Transverse colon (tissue), 4 donors: ENCODE measurements around the gene NALF2. TPM values are rescaled to one million over a fixed set of nuclear protein-coding genes. Genes with fewer than 3 reads are reported as not detected.

Experiments
- DNase-seq: peaks from one replicate; pipeline ENCODE4 v3.0.0-alpha.2; 2019
- H3K27ac ChIP-seq, 4 donors: fragments of 200-600 bp; sonication (generic); 2 replicates each; pipeline ENCODE4 v1.5.1; 2016 to 2018; ENCODE audit warnings: inconsistent platforms in 4 of 4
- H3K27me3 ChIP-seq: fragments of 200-600 bp; sonication (generic); 2 replicates; pipeline ENCODE4 v1.5.1; 2017; ENCODE audit warnings: inconsistent platforms
- H3K36me3 ChIP-seq, 4 donors: fragments of 200-600 bp; sonication (generic); 2 replicates each; pipeline ENCODE4 v1.5.1; 2017 to 2019; ENCODE audit warnings: inconsistent platforms in 4 of 4
- H3K4me1 ChIP-seq, 4 donors: fragments of 200-600 bp; sonication (generic); 2 replicates each; pipeline ENCODE4 v1.5.1; 2017 to 2020; ENCODE audit warnings: inconsistent platforms in 4 of 4
- H3K4me3 ChIP-seq, 4 donors: fragments of 200-600 bp; sonication (generic); 1 replicate in 1 of 4; 2 replicates in 3 of 4; pipeline versions ENCODE4 v1.5.1 to v1.6.1; 2017 to 2019; ENCODE audit warnings: inconsistent platforms in 4 of 4
- H3K9me3 ChIP-seq, 2 donors: fragments of 200-600 bp; sonication (generic); 2 replicates each; pipeline ENCODE4 v1.5.1; 2017 to 2019; ENCODE audit warnings: inconsistent platforms in 2 of 2
- CTCF ChIP-seq, 5 experiments: fragments of 200-600 bp in 3 of 5; fragments of 450-650 bp in 2 of 5; sonication (generic) in 3 of 5; IDR thresholded peaks; 1 replicate in 2 of 5; 2 replicates in 3 of 5; pipeline ENCODE4 v1.5.1; 2016 to 2017; ENCODE audit warnings: antibody characterized with exemption in 5 of 5, inconsistent platforms in 3 of 5, mild to moderate bottlenecking in 2 of 5, moderate library complexity in 1 of 5
- EP300 ChIP-seq: sonication (generic); formaldehyde crosslinking; IDR thresholded peaks from one replicate; pipeline ENCODE4 v1.6.1; 2017; ENCODE audit warnings: antibody characterized with exemption, low read depth
- POLR2A ChIP-seq: fragments of 450-650 bp; IDR thresholded peaks from one replicate; pipeline ENCODE4 v1.6.1; 2016; ENCODE audit warnings: antibody characterized with exemption, mild to moderate bottlenecking, moderate library complexity
- POLR2AphosphoS5 ChIP-seq, 3 donors: sonication (generic); formaldehyde crosslinking; IDR thresholded peaks; one replicate each; pipeline ENCODE4 v1.6.1; 2016; ENCODE audit warnings: antibody characterized with exemption in 3 of 3
- WGBS, 2 donors: methylation state at CpG; one replicate each; pipeline ENCODE4 v1.1.5; 2018; ENCODE audit warnings: low coverage in 1 of 2; 5-methylcytosine and 5-hydroxymethylcytosine counted together
- in situ Hi-C, 4 donors: fragments of 200-750 bp; cut with MboI; loops; one replicate each; pipeline versions ENCODE4 v1.15.0 to v1.15.1; 2017; ENCODE audit warnings: low sequenced_read_pairs in 3 of 4, low pct_ligation_motif_present in 1 of 4, low pct_unique_long_range_greater_than_20kb in 1 of 4
- intact Hi-C: fragments of 100-400 bp; cut with DNase I; formaldehyde crosslinking; loops from one replicate; pipeline ENCODE4 v1.15.1; 2023; ENCODE audit warnings: low total_unique reads
- total RNA-seq, 4 donors: library from RNA; depleted of rRNA; stranded (reverse); fragments of >200 nt; gene quantifications; one replicate each; pipeline ENCODE4 v1.1.0, GENCODE V29; 2016

NALF2 gene
- under 1 TPM in 2 of 4 donors, not detected in 2; 0.27 to 0.48 TPM for total RNA-seq

DNA sequence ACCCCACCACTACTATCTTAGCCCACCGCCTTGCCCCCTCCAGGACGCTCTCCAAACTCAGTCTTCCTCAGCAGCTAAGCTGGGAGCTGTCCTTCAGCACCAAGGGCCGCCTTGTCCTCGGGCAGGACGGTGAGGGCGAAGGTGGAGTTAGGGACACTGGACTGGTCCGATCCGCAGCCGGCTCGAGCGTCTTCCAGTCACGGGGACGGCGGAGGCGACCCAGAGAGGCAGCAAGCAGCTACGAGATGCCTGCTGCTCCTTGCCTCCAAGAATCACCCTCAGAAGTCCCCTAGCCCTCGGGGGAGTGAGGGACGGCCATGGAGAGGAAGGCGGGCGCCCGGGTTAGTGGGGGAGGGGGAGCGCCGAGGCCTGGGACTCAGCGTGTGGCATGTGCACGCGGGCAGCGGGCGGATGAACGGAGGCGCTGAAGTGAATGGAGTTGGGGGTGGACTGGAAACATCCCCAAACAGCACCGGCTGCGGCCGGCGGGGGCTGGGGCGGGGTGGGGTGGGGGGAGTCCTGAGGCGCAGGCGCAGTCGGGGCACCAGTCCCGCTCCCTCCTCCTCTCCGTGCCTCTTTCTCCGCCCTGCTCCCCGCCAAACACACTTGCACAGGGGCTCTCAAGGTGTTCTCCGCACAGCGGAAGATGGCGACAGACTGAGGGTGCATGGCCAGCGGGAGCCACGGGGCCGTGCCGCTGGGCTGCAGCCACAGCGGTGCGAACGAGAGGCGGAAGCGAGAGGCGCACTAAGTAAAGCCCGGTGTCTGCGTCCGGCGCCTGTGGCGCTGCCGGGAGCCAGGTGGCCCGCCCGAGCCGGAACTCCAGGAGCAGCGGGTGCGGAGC is at the start of gene NALF2:
Gene NALF2, plus strand, starts transcription at position 545 of the 844 bp plus-strand sequence. CDS start 957 bp downstream, outside the sequence.
- in situ Hi-C loops (no loop called here), intact Hi-C loops (no loop called here)
- no peaks in the 10 kb centered on the region for H3K36me3 ChIP-seq
- 65% methylated on average over 65 of the region's 66 CpGs; no CpG with 5 or more reads in 1 of the 2 donors for WGBS, 2 donors
- peaks cover 0 to 9% (median 4%) of the 10 kb centered on the region in 4 donors for H3K4me1 ChIP-seq
- TF ChIP-seq POLR2A (no peak), POLR2AphosphoS5 (IDR thresholded peaks at IDR 0.05) (no peak), CTCF (IDR thresholded peaks at IDR 0.05) (peak in 1 of 5 experiments; percentile 7), EP300 (no peak)
- no peaks in the 10 kb centered on the region for H3K9me3 ChIP-seq
- peak; percentile 40 for DNase-seq
- peaks cover 27% of the 10 kb centered on the region for H3K27me3 ChIP-seq
- peak within 1 kb of the TSS in 3 of 4 donors; percentile 33 to 57 (median 35) for H3K4me3 ChIP-seq
- H3K27ac ChIP-seq: no peak within 1 kb of the TSS

- H3K36me3 ChIP-seq: no peaks in the 10 kb centered on the region
- no peaks in the 10 kb centered on the region for H3K4me1 ChIP-seq
- TF ChIP-seq EP300 (no peak), POLR2AphosphoS5 (IDR thresholded peaks at IDR 0.05) (no peak), CTCF (IDR thresholded peaks at IDR 0.05) (no peak), POLR2A (no peak)
- DNase-seq: no peak
- intact Hi-C loops (no loop called here), in situ Hi-C loops (no loop called here)
- no peak overlapping the region for H3K4me3 ChIP-seq
- 50 to 78% methylated on average over 2 to 6 of the region's 6 CpGs for WGBS, 2 donors
- H3K27me3 ChIP-seq: no peaks in the 10 kb centered on the region
- H3K9me3 ChIP-seq: no peaks in the 10 kb centered on the region
- no peak overlapping the region for H3K27ac ChIP-seq
These were observed 46.4 kb upstream of the NALF2 start for GRCh38 chrX:69457756-69458155.

- Histone ChIP-seq H3K4me3 (no peak overlapping the region), H3K9me3 (no peaks in the 10 kb centered on the region), H3K36me3 (no peaks in the 10 kb centered on the region), H3K27me3 (no peaks in the 10 kb centered on the region), H3K4me1 (no peaks in the 10 kb centered on the region), H3K27ac (no peak overlapping the region)
- DNase-seq: no peak
- in situ Hi-C loops: no loop called here
- no peak for TF ChIP-seq EP300
- TF ChIP-seq CTCF (IDR thresholded peaks at IDR 0.05): no peak
- no peak for TF ChIP-seq POLR2AphosphoS5 (IDR thresholded peaks at IDR 0.05)
- no peak for TF ChIP-seq POLR2A
- intact Hi-C loops: no loop called here
- WGBS, 2 donors: 66% methylated on average over 1 of the region's 1 CpG; no CpG with 5 or more reads in 1 of the 2 donors
These were observed 37.6 kb upstream of the NALF2 start for GRCh38 chrX:69466546-69466945.

DNA sequence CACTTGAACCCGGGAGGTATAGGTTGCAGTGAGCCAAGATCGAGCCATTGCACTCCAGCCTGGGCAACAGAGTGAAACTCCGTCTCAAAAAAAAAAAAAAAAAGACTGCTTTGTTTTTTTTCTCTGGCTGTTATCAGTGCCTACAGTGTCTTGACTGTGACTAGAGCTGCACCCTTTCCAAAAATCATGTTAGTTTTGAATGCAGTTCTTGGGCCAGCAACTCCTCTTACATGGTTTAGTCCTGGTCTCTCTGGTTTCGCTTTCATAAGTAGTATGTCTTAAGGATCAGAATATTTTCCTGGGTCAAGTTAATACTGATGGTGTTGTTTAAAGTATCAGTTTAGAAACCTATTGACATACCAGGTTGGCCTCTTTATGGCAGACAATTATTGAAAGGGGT is 34.2 kb upstream of the NALF2 start:
- 80% methylated on average over 4 of the region's 4 CpGs; no CpG with 5 or more reads in 1 of the 2 donors for WGBS, 2 donors
- Histone ChIP-seq H3K36me3 (no peaks in the 10 kb centered on the region), H3K9me3 (no peaks in the 10 kb centered on the region), H3K27ac (no peak overlapping the region), H3K27me3 (no peaks in the 10 kb centered on the region), H3K4me3 (no peak overlapping the region), H3K4me1 (no peaks in the 10 kb centered on the region)
- DNase-seq: no peak
- TF ChIP-seq EP300 (no peak), POLR2AphosphoS5 (IDR thresholded peaks at IDR 0.05) (no peak), CTCF (IDR thresholded peaks at IDR 0.05) (no peak), POLR2A (no peak)
- in situ Hi-C loops (no loop called here), intact Hi-C loops (no loop called here)
